HG03442 (cell line): ENCODE results near the gene DGCR6L.
"Not testable (repeated sequence)": the region's sequence is repeated elsewhere in the genome, so short reads cannot be mapped to it uniquely, and the experiment has no call there.

ENCODE experiments used
- ATAC-seq: cut with Tn5 transposase; IDR thresholded peaks from one replicate; pipeline ENCODE4 v1.9.1; 2021; ENCODE audit warnings: mild to moderate bottlenecking, moderate library complexity; ENCODE audit not compliant: unreplicated experiment

DGCR6L gene

DNA sequence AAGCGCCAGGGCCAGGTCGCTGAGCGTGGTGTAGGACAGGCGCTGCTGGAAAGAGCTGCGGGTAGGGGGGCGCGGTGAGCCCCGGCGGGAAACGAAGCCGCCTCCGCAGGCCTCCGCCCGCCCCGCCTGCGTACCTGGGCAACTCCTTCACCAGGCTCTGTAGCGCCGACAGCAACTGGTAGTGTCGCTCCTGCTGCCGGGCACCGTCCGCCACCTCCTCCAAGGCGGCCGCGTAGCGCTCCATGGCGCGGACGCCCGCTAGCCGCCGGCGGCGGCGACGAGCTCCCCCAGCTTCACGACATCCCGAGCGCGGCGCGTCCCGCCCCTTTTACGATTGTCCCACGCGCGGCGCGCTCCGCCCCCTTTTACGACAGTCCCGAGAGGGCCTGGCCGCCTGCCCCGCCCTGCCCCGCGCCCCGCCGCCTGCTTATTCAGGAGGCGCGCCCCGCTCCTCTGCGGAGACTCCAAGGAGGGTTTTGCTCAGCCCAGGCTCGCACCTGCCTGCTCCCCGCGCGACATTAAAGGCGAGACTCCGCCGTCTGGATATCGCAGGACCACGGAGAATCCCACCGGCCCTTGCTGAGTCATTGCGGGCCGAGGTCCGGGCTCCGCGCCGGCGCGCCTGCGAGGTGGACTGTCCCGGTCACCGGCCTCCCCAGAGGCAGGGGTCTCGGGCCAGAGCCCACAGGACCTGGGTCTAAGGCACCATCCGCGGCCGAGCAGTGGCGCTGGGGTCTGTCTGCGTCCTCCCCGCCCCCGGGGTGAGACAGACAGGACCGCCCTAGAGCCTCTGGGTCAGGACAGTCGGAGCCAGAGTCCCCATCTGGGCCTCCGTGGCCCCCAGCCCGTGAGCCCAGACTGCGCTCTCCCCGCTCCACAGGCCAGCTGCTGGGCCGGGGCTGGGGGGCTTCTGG is at the start of gene DGCR6L:
Gene DGCR6L (minus strand): TSS at position 316 of the 914 bp plus-strand sequence. CDS start 72 bp downstream, at position 244.
- ATAC-seq = peak; percentile 63

DNA sequence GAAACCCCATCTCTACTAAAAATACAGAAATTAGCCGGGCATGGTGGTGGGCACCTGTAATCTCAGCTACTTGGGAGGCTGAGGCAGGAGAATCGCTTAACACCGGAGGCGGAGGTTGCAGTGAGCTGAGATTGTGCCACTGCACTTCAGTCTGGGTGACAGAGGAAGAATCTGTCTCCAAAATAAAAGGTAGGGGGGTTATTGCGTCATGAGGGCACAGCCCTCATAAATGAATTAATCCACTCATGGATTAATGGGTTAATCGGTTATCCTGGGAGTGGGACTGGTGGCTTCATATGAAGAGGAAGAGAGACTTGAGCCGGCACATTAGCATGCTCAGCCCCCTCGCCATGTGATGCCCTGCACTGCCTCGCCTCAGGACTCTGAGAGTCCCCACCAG is 49.0 kb upstream of the DGCR6L start:
- ATAC-seq = not testable (repeated sequence)

DNA sequence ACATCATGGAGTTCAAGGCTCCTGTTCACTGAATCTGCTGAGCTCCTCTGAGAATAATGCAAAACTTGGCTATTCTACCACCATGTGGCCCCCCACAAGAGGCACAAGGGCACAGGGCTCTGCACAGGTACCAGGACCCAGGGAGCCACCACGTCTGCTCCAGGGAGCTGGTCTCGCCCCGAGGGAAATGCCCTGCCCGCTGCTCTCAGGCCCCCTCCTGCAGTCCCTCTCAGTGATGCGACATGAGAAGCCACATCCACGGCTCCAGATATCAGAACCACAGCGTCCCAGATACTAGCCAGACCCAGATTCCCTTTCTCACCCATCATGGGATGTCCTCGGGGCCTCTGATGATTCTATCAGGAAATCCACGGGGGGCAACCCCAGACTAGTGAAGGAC is 47.0 kb upstream of the DGCR6L start:
- ATAC-seq = not testable (repeated sequence)

DNA sequence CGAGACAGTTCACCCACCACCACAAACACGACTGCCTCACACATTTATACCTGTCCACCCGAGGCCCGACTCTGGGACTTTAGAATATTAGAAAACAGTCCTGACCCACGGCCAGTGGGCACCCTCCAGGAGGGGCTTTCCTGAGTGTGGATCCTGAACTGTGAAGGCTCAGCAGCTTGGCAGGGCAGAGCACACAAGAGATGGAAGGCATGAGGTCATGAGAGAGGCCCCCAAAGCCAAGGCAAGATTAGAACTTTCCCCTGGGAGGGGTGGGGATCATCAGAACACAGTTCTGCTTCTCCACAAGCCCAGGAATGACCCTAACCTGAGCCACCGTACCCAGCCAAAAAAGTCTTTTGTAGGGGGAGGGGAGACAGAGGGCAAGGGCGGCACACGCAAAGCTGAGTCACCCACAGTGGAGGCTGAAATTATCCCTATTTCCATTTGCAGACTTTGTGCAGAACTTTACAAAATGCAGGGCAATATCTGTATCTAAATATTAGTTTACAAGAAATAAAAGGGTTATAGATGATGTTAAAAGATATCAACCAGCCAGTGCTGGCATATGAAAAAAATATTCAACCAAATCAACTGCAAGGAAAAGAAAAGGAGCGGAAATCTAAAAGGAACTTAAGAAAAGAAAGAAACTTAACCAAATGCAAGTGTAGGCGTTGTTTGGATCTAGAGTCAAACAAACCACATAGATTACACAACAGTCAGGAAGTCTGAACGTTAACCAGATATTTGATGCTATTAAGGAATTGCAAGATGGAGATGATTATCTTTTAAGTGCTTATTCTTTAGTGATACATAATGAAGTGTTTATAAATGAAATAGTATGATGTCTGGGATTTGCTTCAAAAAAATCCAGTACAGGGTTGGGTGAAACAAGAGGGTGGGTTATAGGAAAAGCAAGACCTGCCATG is 44.7 kb upstream of the DGCR6L start:
- ATAC-seq = not testable (repeated sequence)

DNA sequence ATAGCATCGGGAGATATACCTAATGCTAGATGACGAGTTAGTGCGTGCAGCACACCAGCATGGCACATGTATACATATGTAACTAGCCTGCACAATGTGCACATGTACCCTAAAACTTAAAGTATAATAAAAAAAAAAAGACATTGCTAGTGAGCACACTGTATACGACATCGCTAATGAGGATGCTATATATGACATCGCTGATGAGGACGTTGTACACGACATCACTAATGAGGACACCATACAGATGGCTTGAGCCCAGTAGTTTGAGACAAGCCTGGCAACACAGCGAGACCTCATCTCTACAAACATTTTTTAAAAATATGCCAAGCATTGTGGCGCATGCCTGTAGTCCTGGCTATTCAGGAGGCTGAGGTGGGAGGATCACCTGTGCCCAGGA is 42.5 kb upstream of the DGCR6L start:
- not testable (repeated sequence) for ATAC-seq

DNA sequence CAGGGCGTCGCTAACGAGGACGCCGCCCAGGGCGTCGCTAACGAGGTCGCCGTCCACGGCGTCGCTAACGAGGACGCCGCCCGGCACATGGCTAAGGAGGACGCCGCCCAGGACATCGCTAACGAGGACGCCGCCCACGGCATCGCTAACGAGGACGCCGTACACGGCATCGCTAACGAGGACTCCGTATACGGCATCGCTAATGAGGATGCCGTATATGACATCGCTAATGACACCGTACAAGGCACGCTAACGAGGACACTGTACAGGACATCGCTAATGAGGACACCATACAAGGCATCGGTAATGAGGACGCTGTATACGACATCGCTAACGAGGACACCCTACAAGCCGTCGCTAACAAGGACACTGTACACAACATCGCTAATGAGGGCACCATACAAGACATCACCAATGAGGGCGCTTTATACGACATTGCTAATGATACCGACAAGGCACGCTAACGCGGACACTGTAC is 41.9 kb upstream of the DGCR6L start:
- ATAC-seq = not testable (repeated sequence)

DNA sequence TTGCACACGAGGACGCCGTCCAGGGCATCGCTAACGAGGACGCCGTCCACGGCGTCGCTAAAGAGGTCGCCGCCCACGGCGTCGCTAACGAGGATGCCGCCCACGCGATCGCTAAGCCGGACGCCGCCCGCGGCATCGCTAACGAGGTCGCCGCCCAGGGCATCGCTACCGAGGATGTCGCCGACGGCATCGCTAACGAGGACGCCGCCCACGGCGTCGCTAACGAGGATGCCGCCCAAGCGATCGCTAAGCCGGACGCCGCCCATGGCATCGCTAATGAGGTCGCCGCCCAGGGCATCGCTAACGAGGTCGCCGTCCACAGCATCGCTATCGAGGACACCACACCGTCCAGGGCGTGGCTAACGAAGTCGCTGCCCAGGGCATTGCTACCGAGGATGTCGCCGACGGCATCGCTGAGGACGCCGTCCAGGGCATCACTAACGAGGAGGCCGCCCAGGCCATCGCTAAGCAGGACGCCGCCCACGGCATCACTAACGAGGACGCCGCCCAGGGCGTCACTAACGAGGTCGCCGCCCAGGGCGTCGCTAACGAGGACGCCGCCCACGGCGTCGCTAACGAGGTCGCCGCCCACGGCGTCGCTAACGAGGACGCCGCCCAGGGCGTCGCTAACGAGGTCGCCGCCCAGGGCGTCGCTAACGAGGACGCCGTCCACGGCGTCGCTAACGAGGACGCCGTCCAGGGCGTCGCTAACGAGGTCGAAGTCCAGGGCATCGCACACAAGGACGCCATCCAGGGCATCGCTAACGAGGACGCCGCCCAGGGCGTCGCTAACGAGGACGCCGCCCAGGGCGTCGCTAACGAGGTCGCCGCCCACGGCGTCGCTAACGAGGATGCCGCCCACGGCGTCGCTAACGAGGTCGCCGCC is 41.2 kb upstream of the DGCR6L start:
- ATAC-seq = not testable (repeated sequence)

DNA sequence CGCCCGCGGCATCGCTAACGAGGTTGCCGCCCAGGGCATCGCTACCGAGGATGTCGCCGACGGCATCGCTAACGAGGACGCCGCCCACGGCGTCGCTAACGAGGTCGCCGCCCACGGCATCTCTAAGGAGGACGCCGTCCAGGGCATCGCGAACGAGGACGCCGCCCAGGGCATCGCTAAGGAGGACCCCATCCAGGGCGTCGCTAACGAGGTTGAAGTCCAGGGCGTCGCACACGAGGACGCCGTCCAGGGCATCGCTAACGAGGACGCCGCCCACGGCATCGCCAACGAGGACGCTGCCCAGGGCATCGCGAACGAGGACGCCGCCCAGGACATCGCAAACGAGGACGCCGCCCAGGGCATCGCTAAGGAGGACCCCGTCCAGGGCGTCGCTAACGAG is 40.4 kb upstream of the DGCR6L start:
- not testable (repeated sequence) for ATAC-seq

DNA sequence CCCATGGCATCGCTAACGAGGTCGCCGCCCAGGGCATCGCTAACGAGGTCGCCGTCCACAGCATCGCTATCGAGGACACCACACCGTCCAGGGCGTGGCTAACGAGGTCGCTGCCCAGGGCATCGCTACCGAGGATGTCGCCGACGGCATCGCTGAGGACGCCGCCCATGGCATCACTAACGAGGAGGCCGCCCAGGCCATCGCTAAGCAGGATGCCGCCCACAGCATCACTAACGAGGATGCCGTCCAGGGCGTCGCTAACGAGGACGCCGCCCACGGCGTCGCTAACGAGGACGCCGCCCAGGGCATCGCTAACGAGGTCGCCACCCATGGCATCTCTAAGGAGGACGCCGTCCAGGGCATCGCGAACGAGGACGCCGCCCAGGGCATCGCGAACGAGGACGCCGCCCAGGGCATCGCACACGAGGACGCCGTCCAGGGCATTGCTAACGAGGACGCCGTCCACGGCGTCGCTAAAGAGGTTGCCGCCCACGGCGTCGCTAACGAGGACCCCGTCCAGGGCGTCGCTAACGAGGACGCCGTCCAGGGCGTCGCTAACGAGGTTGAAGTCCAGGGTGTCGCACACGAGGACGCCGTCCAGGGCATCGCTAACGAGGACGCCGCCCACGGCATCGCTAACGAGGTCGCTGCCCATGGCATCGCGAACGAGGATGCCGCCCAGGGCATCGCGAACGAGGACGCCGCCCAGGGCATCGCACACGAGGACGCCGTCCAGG is 38.8 kb upstream of the DGCR6L start:
- ATAC-seq = not testable (repeated sequence)

DNA sequence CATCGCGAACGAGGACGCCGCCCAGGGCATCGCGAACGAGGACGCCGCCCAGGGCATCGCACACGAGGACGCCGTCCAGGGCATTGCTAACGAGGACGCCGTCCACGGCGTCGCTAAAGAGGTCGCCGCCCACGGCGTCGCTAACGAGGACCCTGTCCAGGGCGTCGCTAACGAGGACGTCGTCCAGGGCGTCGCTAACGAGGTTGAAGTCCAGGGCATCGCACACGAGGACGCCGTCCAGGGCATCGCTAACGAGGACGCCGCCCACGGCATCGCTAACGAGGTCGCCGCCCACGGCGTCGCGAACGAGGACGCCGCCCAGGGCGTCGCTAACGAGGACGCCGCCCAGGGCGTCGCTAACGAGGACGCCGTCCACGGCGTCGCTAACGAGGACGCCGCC is 38.1 kb upstream of the DGCR6L start:
- not testable (repeated sequence) for ATAC-seq

DNA sequence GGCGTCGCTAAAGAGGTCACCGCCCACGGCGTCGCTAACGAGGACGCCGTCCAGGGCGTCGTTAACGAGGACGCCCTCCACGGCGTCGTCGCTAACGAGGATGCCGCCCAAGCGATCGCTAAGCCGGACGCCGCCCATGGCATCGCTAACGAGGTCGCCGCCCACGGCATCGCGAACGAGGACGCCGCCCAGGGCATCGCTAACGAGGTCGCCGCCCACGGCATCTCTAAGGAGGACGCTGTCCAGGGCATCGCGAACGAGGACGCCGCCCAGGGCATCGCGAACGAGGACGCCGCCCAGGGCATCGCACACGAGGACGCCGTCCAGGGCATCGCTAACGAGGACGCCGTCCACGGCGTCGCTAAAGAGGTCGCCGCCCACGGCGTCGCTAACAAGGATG is 37.0 kb upstream of the DGCR6L start:
- ATAC-seq = not testable (repeated sequence)

DNA sequence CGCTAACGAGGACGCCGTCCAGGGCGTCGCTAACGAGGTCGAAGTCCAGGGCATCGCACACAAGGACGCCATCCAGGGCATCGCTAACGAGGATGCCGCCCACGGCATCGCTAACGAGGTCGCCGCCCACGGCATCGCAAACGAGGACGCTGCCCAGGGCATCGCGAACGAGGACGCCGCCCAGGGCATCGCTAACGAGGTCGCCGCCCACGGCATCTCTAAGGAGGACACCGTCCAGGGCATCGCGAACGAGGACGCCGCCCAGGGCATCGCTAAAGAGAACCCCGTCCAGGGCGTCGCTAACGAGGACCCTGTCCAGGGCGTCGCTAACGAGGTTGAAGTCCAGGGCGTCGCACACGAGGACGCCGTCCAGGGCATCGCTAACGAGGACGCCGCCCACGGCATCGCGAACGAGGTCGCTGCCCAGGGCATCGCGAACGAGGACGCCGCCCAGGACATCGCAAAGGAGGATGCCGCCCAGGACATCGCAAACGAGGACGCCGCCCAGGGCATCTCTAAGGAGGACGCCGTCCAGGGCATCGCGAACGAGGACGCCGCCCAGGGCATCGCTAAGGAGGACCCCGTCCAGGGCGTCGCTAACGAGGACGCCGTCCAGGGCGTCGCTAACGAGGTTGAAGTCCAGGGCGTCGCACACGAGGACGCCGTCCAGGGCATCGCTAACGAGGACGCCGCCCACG is 36.2 kb upstream of the DGCR6L start:
- not testable (repeated sequence) for ATAC-seq

DNA sequence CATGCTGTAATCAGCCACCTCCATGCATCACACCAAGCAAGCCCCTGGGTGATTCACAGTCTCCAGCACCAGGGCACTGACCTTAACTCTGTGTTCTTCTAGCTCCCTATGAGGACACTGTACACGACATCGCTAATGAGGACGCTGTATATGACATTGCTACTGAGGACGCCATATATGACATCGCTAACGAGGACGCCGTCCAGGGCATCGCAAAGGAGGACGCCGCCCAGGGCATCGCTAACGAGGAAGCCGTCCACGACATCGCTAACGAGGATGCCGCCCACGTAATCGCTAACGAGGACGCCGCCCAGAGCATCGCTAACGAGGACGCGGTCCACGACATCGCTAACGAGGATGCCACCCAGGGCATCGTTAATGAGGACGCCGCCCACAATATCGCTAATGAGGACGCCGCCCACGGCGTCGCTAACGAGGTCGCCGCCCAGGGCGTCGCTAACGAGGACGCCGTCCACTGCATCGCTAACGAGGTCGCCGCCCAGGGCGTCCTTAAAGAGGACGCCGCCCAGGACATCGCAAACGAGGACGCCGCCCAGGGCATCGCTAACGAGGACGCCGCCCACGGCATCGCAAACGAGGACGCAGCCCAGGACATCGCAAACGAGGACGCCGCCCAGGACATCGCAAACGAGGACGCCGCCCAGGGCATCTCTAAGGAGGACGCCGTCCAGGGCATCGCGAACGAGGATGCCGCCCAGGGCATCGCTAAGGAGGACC is 34.5 kb upstream of the DGCR6L start:
- no peak for ATAC-seq

DNA sequence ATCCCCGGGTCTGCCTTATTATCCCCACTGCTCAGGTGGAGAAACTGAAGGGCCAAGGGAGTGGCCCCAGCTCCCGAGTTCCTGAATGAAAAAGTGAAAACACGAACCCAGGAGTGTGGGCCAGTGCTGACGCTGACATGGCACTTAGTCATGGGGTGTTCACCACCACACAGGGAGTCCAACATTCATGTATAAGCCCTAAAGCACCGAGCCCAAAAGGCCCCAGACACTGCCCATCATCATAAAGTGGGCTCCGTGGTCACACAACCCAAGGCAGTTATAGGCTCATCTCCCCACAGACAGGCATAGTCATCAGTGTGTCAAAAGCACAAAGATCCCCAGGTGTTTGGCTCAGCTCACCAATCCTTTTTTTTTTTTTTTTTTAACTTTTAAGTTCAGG is 32.7 kb upstream of the DGCR6L start:
- not testable (repeated sequence) for ATAC-seq

DNA sequence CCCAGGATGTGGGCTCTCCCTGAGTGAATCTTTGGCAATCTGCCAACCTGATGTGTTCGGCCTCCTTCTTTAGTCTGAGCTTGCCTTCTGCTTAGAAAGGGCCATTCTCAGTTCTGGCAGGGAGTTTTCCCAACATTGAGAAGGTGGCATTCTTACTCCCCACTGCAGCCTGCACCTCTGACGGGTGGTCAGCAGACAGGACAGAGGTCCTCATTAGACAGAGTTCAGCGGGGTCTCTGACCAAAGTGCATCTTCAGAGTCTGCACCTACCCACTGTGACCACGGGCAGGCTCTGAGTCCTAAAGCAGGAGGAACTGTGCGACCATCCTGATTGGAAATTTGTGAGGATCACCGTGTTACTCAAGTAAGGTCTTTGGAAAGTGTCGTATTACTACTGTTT is 26.7 kb upstream of the DGCR6L start:
- ATAC-seq = not testable (repeated sequence)

DNA sequence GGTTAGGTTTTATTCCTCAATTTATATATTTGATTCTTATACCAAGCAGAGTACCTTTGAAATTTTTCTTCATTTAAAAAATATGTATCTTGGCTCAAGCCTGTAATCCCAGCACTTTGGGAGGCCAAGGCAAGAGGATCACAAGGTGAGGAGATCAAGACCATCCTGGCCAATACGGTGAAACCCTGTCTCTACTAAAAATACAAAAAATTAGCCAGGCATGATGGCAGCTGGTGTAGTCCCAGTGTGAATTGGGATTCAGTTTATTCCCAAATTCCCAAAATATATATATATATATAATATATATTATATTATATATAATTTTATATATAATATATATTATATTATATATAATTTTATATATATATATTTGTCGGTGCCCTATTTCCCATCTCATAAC is 18.4 kb upstream of the DGCR6L start:
- ATAC-seq = not testable (repeated sequence)

DNA sequence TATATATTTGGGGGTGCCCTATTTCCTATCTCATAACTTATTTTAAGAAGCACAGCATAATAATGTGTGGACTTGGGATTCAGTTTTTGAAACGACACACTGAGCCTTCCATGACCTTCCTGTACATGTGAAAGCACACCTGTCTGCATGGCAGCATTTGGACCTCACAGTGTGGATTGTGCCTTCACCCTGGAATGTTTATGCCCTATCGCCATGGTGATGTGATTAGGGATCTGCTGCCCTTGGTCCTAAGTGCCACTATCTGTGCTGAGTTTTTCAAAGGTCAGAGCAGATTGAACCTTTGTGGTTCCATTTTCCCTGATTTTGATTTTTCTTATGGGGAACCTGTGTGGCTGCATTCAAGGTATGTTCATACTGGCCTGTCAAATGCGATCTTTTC is 17.9 kb upstream of the DGCR6L start:
- ATAC-seq = not testable (repeated sequence)

DNA sequence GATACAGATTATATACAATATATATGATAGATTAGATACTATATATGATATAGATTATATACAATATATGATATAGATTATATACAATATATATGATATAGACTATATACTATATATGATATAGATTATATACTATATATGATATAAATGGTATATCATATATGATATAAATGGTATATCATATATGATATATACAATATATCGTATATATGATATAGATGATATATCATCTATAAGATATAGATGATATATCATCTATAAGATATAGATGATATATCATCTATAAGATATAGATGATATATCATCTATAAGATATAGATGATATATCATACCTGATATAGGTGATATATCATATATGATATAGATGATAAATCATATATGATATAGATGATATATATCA is 16.7 kb upstream of the DGCR6L start:
- ATAC-seq = not testable (repeated sequence)
